Right atrium auricular region (tissue), 2 donors: Measurements from ENCODE around the gene ATP11A. TPM values are rescaled to one million over a fixed set of nuclear protein-coding genes. Genes with fewer than 3 reads are reported as not detected.
"Not testable (repeated sequence)": the region's sequence is repeated elsewhere in the genome, so short reads cannot be mapped to it uniquely, and the experiment has no call there.

ENCODE experiments used
- DNase-seq: peaks from one replicate; pipeline ENCODE4 v3.0.0-alpha.2; 2019; ENCODE audit warnings: low spot score
- H3K27ac ChIP-seq, 2 donors: fragments of 200-600 bp; sonication (generic); 1 replicate in 1 of 2; 2 replicates in 1 of 2; pipeline ENCODE4 v1.5.1; 2016 to 2019
- H3K27me3 ChIP-seq, 2 donors: fragments of 200-600 bp; sonication (generic); one replicate each; pipeline versions ENCODE4 v1.5.1 to v1.6.0; 2017 to 2019
- H3K36me3 ChIP-seq: fragments of 200-600 bp; sonication (generic); one replicate; pipeline ENCODE4 v1.5.1; 2016
- H3K4me1 ChIP-seq, 2 donors: fragments of 200-600 bp; sonication (generic); one replicate each; pipeline versions ENCODE4 v1.5.1 to v1.6.0; 2017 to 2019
- H3K4me3 ChIP-seq, 2 donors: fragments of 200-600 bp; sonication (generic); 1 replicate in 1 of 2; 2 replicates in 1 of 2; pipeline ENCODE4 v1.5.1; 2017 to 2019; ENCODE audit warnings: mild to moderate bottlenecking in 1 of 2, moderate library complexity in 1 of 2
- H3K9me3 ChIP-seq, 2 donors: fragments of 200-600 bp; sonication (generic); one replicate each; pipeline ENCODE4 v1.5.1; 2019
- CTCF ChIP-seq, 2 donors: fragments of 200-600 bp; sonication (generic); IDR thresholded peaks; one replicate each; pipeline ENCODE4 v1.5.1; 2019; ENCODE audit warnings: antibody characterized with exemption in 2 of 2
- total RNA-seq, 2 donors: library from RNA; depleted of rRNA; stranded (reverse); fragments of >200 nt; gene quantifications; one replicate each; pipeline ENCODE4 v1.1.0, GENCODE V29; 2016

Gene ATP11A
- total RNA-seq, 2 donors from 2014 or later: 31.8 to 48.6 TPM

- Histone ChIP-seq H3K4me1 (peaks cover 0 to 31% of the 10 kb centered on the region in 2 donors), H3K9me3 (no peaks in the 10 kb centered on the region), H3K27ac (peak overlapping the region; percentile 57 to 73), H3K4me3 (no peak overlapping the region), H3K27me3 (no peaks in the 10 kb centered on the region), H3K36me3 (no peaks in the 10 kb centered on the region)
- peak; percentile 58 for DNase-seq
- TF ChIP-seq CTCF (IDR thresholded peaks at IDR 0.05): no peak
Observed at GRCh38 chr13:112782429-112783010, 92.7 kb downstream of the ATP11A start.

- TF ChIP-seq CTCF (IDR thresholded peaks at IDR 0.05): no peak
- Histone ChIP-seq H3K4me3 (no peak overlapping the region), H3K9me3 (no peaks in the 10 kb centered on the region), H3K27me3 (no peaks in the 10 kb centered on the region), H3K4me1 (peaks cover 0 to 24% of the 10 kb centered on the region in 2 donors), H3K27ac (peak overlapping the region; percentile 57 to 73), H3K36me3 (no peaks in the 10 kb centered on the region)
- DNase-seq: peak; percentile 57
Observed at GRCh38 chr13:112783135-112783977, 93.5 kb downstream of the ATP11A start.

- Histone ChIP-seq H3K36me3 (no peaks in the 10 kb centered on the region), H3K4me1 (peaks cover 0 to 24% of the 10 kb centered on the region in 2 donors), H3K27ac (no peak overlapping the region), H3K27me3 (no peaks in the 10 kb centered on the region), H3K4me3 (no peak overlapping the region), H3K9me3 (no peaks in the 10 kb centered on the region)
- DNase-seq: peak; percentile 28
- TF ChIP-seq CTCF (IDR thresholded peaks at IDR 0.05): no peak
Observed at GRCh38 chr13:112783978-112784371, 94.1 kb downstream of the ATP11A start.

- no peaks in the 10 kb centered on the region for H3K36me3 ChIP-seq
- no peak overlapping the region for H3K27ac ChIP-seq
- H3K9me3 ChIP-seq: no peaks in the 10 kb centered on the region
- no peaks in the 10 kb centered on the region for H3K27me3 ChIP-seq
- peaks cover 0 to 24% of the 10 kb centered on the region in 2 donors for H3K4me1 ChIP-seq
- no peak overlapping the region for H3K4me3 ChIP-seq
- TF ChIP-seq CTCF (IDR thresholded peaks at IDR 0.05): no peak
- peak; percentile 52 for DNase-seq
Observed at GRCh38 chr13:112784811-112785482, 95.1 kb downstream of the ATP11A start.

GRCh38 chr13:112785483-112785856 lies 95.6 kb downstream of the ATP11A start:
- no peak for TF ChIP-seq CTCF (IDR thresholded peaks at IDR 0.05)
- no peaks in the 10 kb centered on the region for H3K27me3 ChIP-seq
- no peak overlapping the region for H3K27ac ChIP-seq
- H3K4me1 ChIP-seq: peaks cover 0 to 24% of the 10 kb centered on the region in 2 donors
- H3K4me3 ChIP-seq: no peak overlapping the region
- no peaks in the 10 kb centered on the region for H3K9me3 ChIP-seq
- H3K36me3 ChIP-seq: no peaks in the 10 kb centered on the region
- DNase-seq: peak; percentile 46

GRCh38 chr13:112786810-112787209 lies 97.0 kb downstream of the ATP11A start:
- not testable (repeated sequence) for H3K36me3 ChIP-seq, H3K4me3 ChIP-seq, H3K27me3 ChIP-seq, H3K27ac ChIP-seq, H3K9me3 ChIP-seq
- peak; percentile 34 for DNase-seq
- H3K4me1 ChIP-seq: peaks cover 0 to 18% of the 10 kb centered on the region in 2 donors
